A549 (cell line): ENCODE results near the gene CA10. TPM values are rescaled to one million over a fixed set of nuclear protein-coding genes. Genes with fewer than 3 reads are reported as not detected.

Experiments
- ATAC-seq, 2 experiments: fragments of 200-7000 bp in 1 of 2; fragments of >200 bp in 1 of 2; cut with Nextera tagmentation in 1 of 2; cut with Tn5 transposase in 1 of 2; 3 replicates each; pipeline versions ENCODE4 v1.8.0 to v1.9.1; 2018 to 2020; ENCODE audit warnings: mild to moderate bottlenecking in 1 of 2, moderate library complexity in 1 of 2
- CTCF ChIA-PET: fragments of 300-600 bp; sonication (Branson Sonifier 250); formaldehyde crosslinking; extraction: SDS; loops from one replicate; lab custom pipeline; 2021; ENCODE audit warnings: antibody characterized with exemption, inconsistent platforms; lab: Yijun Ruan, JAX
- POLR2A ChIA-PET: fragments of 350-600 bp; formaldehyde crosslinking; extraction: SDS; loops from one replicate; lab custom pipeline; 2021; ENCODE audit warnings: antibody characterized with exemption, inconsistent platforms; lab: Yijun Ruan, JAX
- DNase-seq, 2 experiments: peaks; one replicate each; pipeline versions ENCODE4 v3.0.0 to v3.0.0-alpha.2; 2011 to 2016; ENCODE audit warnings: low read depth in 1 of 2, low spot score in 1 of 2
- FAIRE-seq: peaks from 2 replicates; lab custom pipeline; 2011; peaks lifted over from hg19 to GRCh38; lab: Jason Lieb, UNC
- H3K27ac ChIP-seq, 2 experiments: fragments of >200 bp; sonication (Bioruptor Twin); formaldehyde crosslinking; 3 replicates each; pipeline ENCODE4 v1.5.1; 2016 to 2017
- H3K4me1 ChIP-seq: fragments of >200 bp; sonication (Bioruptor Twin); formaldehyde crosslinking; 3 replicates; pipeline ENCODE4 v1.6.1; 2016
- H3K4me2 ChIP-seq: fragments of >200 bp; sonication (Bioruptor Twin); formaldehyde crosslinking; 3 replicates; pipeline ENCODE4 v1.6.1; 2016
- H3K4me3 ChIP-seq: fragments of >200 bp; sonication (Bioruptor Twin); formaldehyde crosslinking; 3 replicates; pipeline ENCODE4 v1.5.1; 2016
- H3K9me3 ChIP-seq: fragments of >200 bp; sonication (Bioruptor Twin); formaldehyde crosslinking; 3 replicates; pipeline ENCODE4 v1.6.1; 2016
- EHF ChIP-seq: fragments of 250-450 bp; sonication (Bioruptor Pico); IDR thresholded peaks from 2 replicates; pipeline ENCODE4 v1.5.0; 2020; ENCODE audit warnings: mild to moderate bottlenecking
- EP300 ChIP-seq, 2 experiments: fragments of >200 bp; sonication (Bioruptor Twin); formaldehyde crosslinking; IDR thresholded peaks; 2 replicates in 1 of 2; 3 replicates in 1 of 2; pipeline ENCODE4 v1.6.1; 2016 to 2017
- FOSB ChIP-seq: fragments of 250-450 bp; sonication (Bioruptor Pico); IDR thresholded peaks from 2 replicates; pipeline ENCODE4 v1.5.0; 2020; ENCODE audit warnings: mild to moderate bottlenecking, moderate library complexity
- FOSL2 ChIP-seq, 2 experiments: fragments of 450-650 bp in 1 of 2; fragments of >200 bp in 1 of 2; sonication (Bioruptor Twin) in 1 of 2; formaldehyde crosslinking; IDR thresholded peaks; 2 replicates each; pipeline versions ENCODE4 v1.5.0 to v1.6.1; 2016 to 2020; ENCODE audit warnings: mild to moderate bottlenecking in 1 of 2, moderate library complexity in 1 of 2
- FOXS1 ChIP-seq: fragments of 250-450 bp; sonication (Bioruptor Pico); IDR thresholded peaks from 2 replicates; pipeline ENCODE4 v1.5.0; 2020; ENCODE audit warnings: mild to moderate bottlenecking, moderate library complexity
- HES2 ChIP-seq: fragments of >200 bp; sonication (Bioruptor Twin); formaldehyde crosslinking; IDR thresholded peaks from 2 replicates; pipeline ENCODE4 v1.6.1; 2016
- HOXA7 ChIP-seq: fragments of 250-450 bp; sonication (Bioruptor Pico); IDR thresholded peaks from 2 replicates; pipeline ENCODE4 v1.5.0; 2020; ENCODE audit warnings: mild to moderate bottlenecking, moderate library complexity
- JUNB ChIP-seq: fragments of >200 bp; sonication (Bioruptor Twin); formaldehyde crosslinking; IDR thresholded peaks from 2 replicates; pipeline ENCODE4 v1.6.1; 2016
- KDM1A ChIP-seq: fragments of 200-600 bp; sonication (generic); IDR thresholded peaks from 2 replicates; pipeline ENCODE4 v1.6.1; 2016; ENCODE audit warnings: low read depth, mild to moderate bottlenecking
- KDM5A ChIP-seq: fragments of 200-600 bp; sonication (generic); IDR thresholded peaks from 2 replicates; pipeline ENCODE4 v1.6.1; 2016; ENCODE audit warnings: antibody characterized with exemption, mild to moderate bottlenecking
- MAX ChIP-seq: IDR thresholded peaks from 2 replicates; pipeline ENCODE4 v1.6.1; 2012
- MAZ ChIP-seq: fragments of 150-350 bp; IDR thresholded peaks from 2 replicates; pipeline ENCODE4 v1.6.1; 2014; ENCODE audit warnings: antibody characterized with exemption, low read depth, low read length, borderline replicate concordance
- NPAS2 ChIP-seq: fragments of 250-450 bp; sonication (Bioruptor Pico); IDR thresholded peaks from 2 replicates; pipeline ENCODE4 v1.8.0; 2022; ENCODE audit warnings: mild to moderate bottlenecking, moderate library complexity, borderline replicate concordance
- NR3C1 ChIP-seq: fragments of >200 bp; sonication (Bioruptor Twin); formaldehyde crosslinking; IDR thresholded peaks from 3 replicates; pipeline ENCODE4 v1.6.1; 2017
- PHF8 ChIP-seq: fragments of 200-600 bp; sonication (generic); IDR thresholded peaks from 2 replicates; pipeline ENCODE4 v1.6.1; 2016; ENCODE audit warnings: low read depth, mild to moderate bottlenecking, antibody characterized with exemption, moderate library complexity, borderline replicate concordance
- POLR2A ChIP-seq: IDR thresholded peaks from 2 replicates; pipeline ENCODE4 v1.6.1; 2012; ENCODE audit warnings: mild to moderate bottlenecking, low read length
- RARB ChIP-seq: fragments of 250-450 bp; sonication (Bioruptor Pico); IDR thresholded peaks from 2 replicates; pipeline ENCODE4 v1.8.0; 2021; ENCODE audit warnings: mild to moderate bottlenecking, moderate library complexity
- RCOR1 ChIP-seq: fragments of 150-350 bp; IDR thresholded peaks from 2 replicates; pipeline ENCODE4 v1.6.1; 2014; ENCODE audit warnings: antibody characterized with exemption, low read length, low read depth
- RNF2 ChIP-seq: fragments of 200-600 bp; sonication (generic); IDR thresholded peaks from 2 replicates; pipeline ENCODE4 v1.6.1; 2016; ENCODE audit warnings: low read depth, mild to moderate bottlenecking, antibody characterized with exemption, moderate library complexity, borderline replicate concordance
- SMC3 ChIP-seq: fragments of >200 bp; sonication (Bioruptor Twin); formaldehyde crosslinking; IDR thresholded peaks from 3 replicates; pipeline ENCODE4 v1.6.1; 2018; ENCODE audit warnings: inconsistent platforms
- TP53 ChIP-seq: fragments of 250-450 bp; sonication (Bioruptor Pico); IDR thresholded peaks from 2 replicates; pipeline ENCODE4 v1.5.0; 2021; ENCODE audit warnings: mild to moderate bottlenecking, moderate library complexity
- ZFP36 ChIP-seq: fragments of 450-650 bp; IDR thresholded peaks from 2 replicates; pipeline ENCODE4 v1.6.1; 2014; ENCODE audit warnings: borderline replicate concordance; ENCODE audit not compliant: partially characterized antibody
- ZNF302 ChIP-seq: fragments of 250-450 bp; sonication (Bioruptor Pico); IDR thresholded peaks from 2 replicates; pipeline ENCODE4 v1.9.0; 2021; ENCODE audit warnings: inconsistent platforms, mild to moderate bottlenecking, moderate library complexity
- WGBS: methylation state at CpG from one replicate; pipeline ENCODE4 v1.1.6; 2017; ENCODE audit errors: missing lambda C conversion rate; 5-methylcytosine and 5-hydroxymethylcytosine counted together
- polyA plus RNA-seq, 4 experiments: library from polyadenylated mRNA; depleted of rRNA in 3 of 4; stranded (reverse); fragments of >200 nt; fragmentation: RNase III in 1 of 4; extraction: RNeasy Plus Mini Kit Qiagen cat#74134 plus additional on column Dnase treatment in 1 of 4; gene quantifications; 2 replicates in 3 of 4; 3 replicates in 1 of 4; pipeline ENCODE4 v1.2.3, GENCODE V29; 2011 to 2017

The CA10 gene
- polyA plus RNA-seq, 2 of the 4 experiments (the other 2 are of a cell fraction): not detected

- DNase-seq (no peak), ATAC-seq (no peak), FAIRE-seq (no peak)
- Histone ChIP-seq H3K27ac (no peak overlapping the region), H3K9me3 (no peaks in the 10 kb centered on the region), H3K4me3 (no peak overlapping the region), H3K4me2 (no peak overlapping the region), H3K4me1 (no peaks in the 10 kb centered on the region)
- TF ChIP-seq FOSL2 (IDR thresholded peaks at IDR 0.05) (no peak), FOSL2 (CRISPR knock-in tag; IDR thresholded peaks at IDR 0.05) (no peak), KDM1A (no peak), RCOR1 (no peak), RNF2 (no peak), RARB (CRISPR knock-in tag) (no peak), KDM5A (no peak), FOXS1 (CRISPR knock-in tag) (no peak), HES2 (no peak), MAZ (no peak), HOXA7 (CRISPR knock-in tag) (no peak), POLR2A (no peak), NPAS2 (CRISPR knock-in tag) (no peak), JUNB (no peak), SMC3 (no peak), NR3C1 (no peak), ZFP36 (no peak), EHF (CRISPR knock-in tag) (no peak)
- 58% methylated on average over 14 of the region's 14 CpGs for WGBS
- POLR2A ChIA-PET: no interaction called here
- CTCF ChIA-PET: no interaction called here
Measured at GRCh38 chr17:51797150-51797549, 361.4 kb downstream of the CA10 start.

- FAIRE-seq: no peak
- CTCF ChIA-PET: no interaction called here
- 25% methylated on average over 5 of the region's 5 CpGs for WGBS
- POLR2A ChIA-PET: no interaction called here
- no peaks in the 10 kb centered on the region for H3K9me3 ChIP-seq
- no peak for ATAC-seq
- no peak for TF ChIP-seq FOSB (CRISPR knock-in tag)
- TF ChIP-seq HES2: no peak
- TF ChIP-seq ZNF302 (CRISPR knock-in tag): no peak
- TF ChIP-seq MAX: no peak
- no peak overlapping the region for H3K27ac ChIP-seq
- no peak for DNase-seq
- H3K4me1 ChIP-seq: no peaks in the 10 kb centered on the region
- H3K4me2 ChIP-seq: no peak overlapping the region
- H3K4me3 ChIP-seq: no peak overlapping the region
Measured at GRCh38 chr17:51796026-51796425, 362.5 kb downstream of the CA10 start.

- CTCF ChIA-PET: no interaction called here
- DNase-seq (no peak), ATAC-seq (no peak), FAIRE-seq (no peak)
- Histone ChIP-seq H3K4me3 (no peak overlapping the region), H3K4me1 (no peaks in the 10 kb centered on the region), H3K4me2 (no peak overlapping the region), H3K9me3 (no peaks in the 10 kb centered on the region), H3K27ac (no peak overlapping the region)
- 0% methylated on average over 1 of the region's 1 CpG for WGBS
- TF ChIP-seq PHF8 (no peak), ZFP36 (no peak), TP53 (CRISPR knock-in tag) (no peak), SMC3 (no peak), RARB (CRISPR knock-in tag) (no peak), NR3C1 (no peak), EP300 (IDR thresholded peaks at IDR 0.05) (no peak), KDM5A (no peak), FOSL2 (IDR thresholded peaks at IDR 0.05) (no peak), FOSL2 (CRISPR knock-in tag; IDR thresholded peaks at IDR 0.05) (no peak)
- POLR2A ChIA-PET: no interaction called here
Measured at GRCh38 chr17:51795401-51795800, 363.1 kb downstream of the CA10 start.
